Pons (tissue), 1 donor: Measurements from ENCODE around the gene TRIM51G.
"Not testable (repeated sequence)": the region's sequence is repeated elsewhere in the genome, so short reads cannot be mapped to it uniquely, and the experiment has no call there.

Source experiments
- DNase-seq: peaks from one replicate; pipeline ENCODE4 v3.0.0-alpha.2; 2016; ENCODE audit warnings: low spot score

TRIM51G gene

DNA sequence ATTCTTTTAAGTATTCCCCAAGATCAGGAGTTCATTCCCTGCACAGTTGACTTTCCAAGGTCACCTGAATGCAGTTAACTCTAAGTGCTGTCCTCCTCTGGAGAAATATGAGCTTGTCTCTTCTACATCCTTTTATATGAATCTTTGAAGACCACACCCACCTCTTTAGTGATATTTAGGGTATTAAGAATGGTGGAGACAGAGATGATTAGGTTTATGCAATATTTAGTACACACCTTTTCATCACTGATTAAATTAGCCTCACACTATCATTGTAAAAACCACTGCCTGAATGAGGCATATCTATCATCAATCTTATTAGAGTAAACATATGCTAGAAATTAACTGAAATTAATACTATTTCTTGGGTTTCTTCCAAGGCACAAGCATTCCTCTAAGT is at the start of gene TRIM51G:
TRIM51G (minus strand) TSS at position 101 of the 400 bp plus-strand sequence. CDS start 2,190 bp downstream, outside the sequence.
- not testable (repeated sequence) for DNase-seq

DNA sequence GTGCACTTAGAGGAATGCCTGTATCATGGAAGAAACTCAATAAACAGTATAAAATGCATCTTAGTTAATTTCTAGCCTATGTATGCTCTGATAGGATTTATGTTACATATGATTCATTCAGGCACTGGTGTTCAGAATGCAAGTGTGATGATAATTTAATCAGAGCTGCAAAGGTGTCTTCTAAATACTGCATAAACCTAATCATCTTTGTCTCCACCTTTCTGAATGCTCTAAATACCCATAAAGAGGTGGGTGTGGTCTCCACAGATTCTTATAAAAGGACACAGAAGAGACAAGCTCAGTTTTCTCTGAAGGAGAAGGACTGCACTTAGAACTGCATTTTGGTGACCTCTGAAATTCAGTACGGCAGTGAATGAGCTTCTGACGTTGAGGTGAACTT is 44.8 kb upstream of the TRIM51G start, which contains the start of gene TRIM49B:
TRIM49B (plus strand) TSS at position 301 of the 400 bp plus-strand sequence. CDS start 2,777 bp downstream, outside the sequence.
- DNase-seq: not testable (repeated sequence)

DNA sequence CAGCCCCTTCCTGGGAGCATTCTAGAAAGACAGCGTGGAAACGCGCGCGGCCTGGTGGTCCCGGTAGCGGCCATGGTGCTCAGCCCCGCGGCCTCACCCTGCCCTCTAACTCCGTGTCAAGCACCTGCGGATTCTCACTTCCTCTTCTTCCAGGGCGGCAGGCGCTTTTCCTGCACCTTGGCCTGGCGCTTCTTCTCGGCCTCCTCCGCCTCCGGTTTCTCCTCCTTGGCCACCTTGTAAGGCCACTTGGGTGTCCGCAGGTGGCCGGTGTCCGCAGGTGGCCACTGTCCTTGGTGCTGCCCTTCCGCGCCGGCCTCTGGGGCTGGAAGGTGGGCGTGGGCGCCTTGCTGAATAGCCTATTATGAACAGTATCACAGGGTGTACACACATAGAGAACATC is 15.1 kb downstream of the TRIM51G start:
- not testable (repeated sequence) for DNase-seq

GRCh38 chr11:48955315-48956049 is 28.2 kb downstream of the TRIM51G start:
- not testable (repeated sequence) for DNase-seq

DNA sequence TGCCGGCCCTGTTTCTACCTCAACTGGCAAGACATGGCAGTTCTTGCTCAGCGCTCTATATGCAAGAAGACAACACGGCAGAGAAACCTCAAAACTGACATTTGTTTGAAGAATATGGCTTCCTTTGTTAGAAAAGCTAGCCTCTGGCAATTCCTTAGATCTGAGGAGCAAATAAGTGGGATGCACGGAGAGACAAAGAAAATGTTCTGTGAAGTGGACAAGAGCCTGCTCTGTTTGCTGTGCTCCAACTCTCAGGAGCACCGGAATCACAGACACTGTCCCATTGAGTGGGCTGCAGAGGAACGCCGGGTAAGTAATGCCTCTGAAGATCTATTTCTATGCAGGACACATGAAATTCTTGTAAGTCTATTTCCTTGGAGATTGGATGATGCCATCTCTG is 37.9 kb downstream of the TRIM51G start:
- not testable (repeated sequence) for DNase-seq
